HepG2 (cell line): ENCODE data around the gene DYNC1LI2. TPM values are rescaled to one million over a fixed set of nuclear protein-coding genes. Genes with fewer than 3 reads are reported as not detected.

Source experiments
- ATAC-seq: fragments of 200-7000 bp; cut with Tn5 transposase; 3 replicates; pipeline ENCODE4 v1.9.1; 2020; ENCODE audit warnings: mild to moderate bottlenecking, moderate library complexity
- BruUV-seq: library from RNA; stranded (reverse); fragments of 400-500 nt; replicated peaks from 2 replicates; lab custom pipeline; 2021; lab: Mats Ljungman, UMichigan
- CTCF ChIA-PET: fragments of 300-600 bp; formaldehyde crosslinking; extraction: SDS; loops from one replicate; lab custom pipeline; 2021; ENCODE audit warnings: low total read pairs, inconsistent platforms, low intra/inter-chr PET ratio; lab: Yijun Ruan, JAX
- POLR2A ChIA-PET: fragments of 350-600 bp; sonication (Branson Sonifier 250); formaldehyde crosslinking; loops from one replicate; lab custom pipeline; 2020; ENCODE audit warnings: antibody characterized with exemption, inconsistent platforms; lab: Yijun Ruan, JAX
- DNase-seq: peaks from one replicate; pipeline ENCODE4 v3.0.0-alpha.2; 2015; ENCODE audit warnings: low spot score
- FAIRE-seq: peaks from 3 replicates; lab custom pipeline; 2011; peaks lifted over from hg19 to GRCh38; lab: Jason Lieb, UNC
- H2AFZ ChIP-seq: one replicate; pipeline ENCODE4 v1.6.1; 2011; ENCODE audit warnings: low read length, inconsistent platforms
- H3K27ac ChIP-seq: fragments of 300-600 bp; 3 replicates; pipeline ENCODE4 v1.8.0; 2011; ENCODE audit warnings: mixed run types, mild to moderate bottlenecking, mixed read lengths, low read length, inconsistent platforms; ENCODE audit not compliant: insufficient read depth; ENCODE audit errors: extremely low read length
- H3K27me3 ChIP-seq, 2 experiments: fragments of 200-600 bp in 1 of 2; 2 replicates in 1 of 2; 3 replicates in 1 of 2; pipeline versions ENCODE4 v1.6.0 to v1.8.0; 2011; ENCODE audit warnings: low read length in 2 of 2, mild to moderate bottlenecking in 2 of 2, moderate library complexity in 2 of 2, inconsistent platforms in 1 of 2; ENCODE audit not compliant: insufficient read depth in 2 of 2, control insufficient read depth in 1 of 2
- H3K36me3 ChIP-seq, 2 experiments: fragments of 200-600 bp in 1 of 2; replicated peaks in 1 of 2; 2 replicates in 1 of 2; 3 replicates in 1 of 2; pipeline versions ENCODE4 v1.5.1 to v1.8.0; 2011; ENCODE audit warnings: low read length in 2 of 2, inconsistent platforms in 1 of 2; ENCODE audit not compliant: insufficient read depth in 2 of 2, control insufficient read depth in 1 of 2
- H3K4me1 ChIP-seq: 2 replicates; pipeline ENCODE4 v1.5.1; 2012; ENCODE audit warnings: low read length, inconsistent platforms; ENCODE audit not compliant: insufficient read depth
- H3K4me2 ChIP-seq: 2 replicates; pipeline ENCODE4 v1.6.0; 2011; ENCODE audit warnings: low read depth, low read length, inconsistent platforms
- H3K4me3 ChIP-seq, 3 experiments: fragments of 200-600 bp in 1 of 3; sonication (generic), shearing (Covaris generic) in 1 of 3; replicated peaks in 1 of 3; 2 replicates each; pipeline ENCODE4 v1.5.1; 2011 to 2016; ENCODE audit warnings: low read length in 3 of 3, inconsistent platforms in 2 of 3, low read depth in 2 of 3, mild to moderate bottlenecking in 2 of 3, control low read depth in 1 of 3, mixed read lengths in 1 of 3; ENCODE audit not compliant: insufficient read depth in 1 of 3
- H3K79me2 ChIP-seq: one replicate; pipeline ENCODE4 v1.6.1; 2011; ENCODE audit warnings: low read length, inconsistent platforms; ENCODE audit not compliant: insufficient read depth
- H3K9ac ChIP-seq: 2 replicates; pipeline ENCODE4 v1.6.0; 2011; ENCODE audit warnings: mild to moderate bottlenecking, low read depth, low read length, inconsistent platforms; ENCODE audit not compliant: insufficient read depth
- H3K9me3 ChIP-seq: 2 replicates; pipeline ENCODE4 v1.5.1; 2012; ENCODE audit warnings: mild to moderate bottlenecking, low read length
- H4K20me1 ChIP-seq: 2 replicates; pipeline ENCODE4 v1.6.0; 2011; ENCODE audit warnings: inconsistent platforms, mild to moderate bottlenecking, low read length, moderate library complexity; ENCODE audit not compliant: insufficient read depth
- CCDC6 ChIP-seq: sonication (generic); formaldehyde crosslinking; IDR thresholded peaks from 2 replicates; pipeline ENCODE4 v1.8.1; 2022; ENCODE audit warnings: mild to moderate bottlenecking, missing genetic modification reagents, moderate library complexity
- FOXA3 ChIP-seq: IDR thresholded peaks from 2 replicates; pipeline ENCODE4 v1.6.1; 2016; ENCODE audit warnings: missing genetic modification reagents, missing compliant biosample characterization
- RBAK ChIP-seq: sonication (generic); formaldehyde crosslinking; IDR thresholded peaks from 2 replicates; pipeline ENCODE4 v1.5.1; 2020; ENCODE audit warnings: mild to moderate bottlenecking, missing genetic modification reagents
- YY1 ChIP-seq: IDR thresholded peaks from 2 replicates; pipeline ENCODE4 v1.6.1; 2011; ENCODE audit warnings: low read length, low read depth, moderate library complexity, mild to moderate bottlenecking; ENCODE audit not compliant: insufficient read depth, insufficient replicate concordance
- ZNF747 ChIP-seq: sonication (generic); formaldehyde crosslinking; IDR thresholded peaks from 2 replicates; pipeline ENCODE4 v1.8.1; 2023; ENCODE audit warnings: missing genetic modification reagents, mild to moderate bottlenecking, borderline replicate concordance
- ZSCAN21 ChIP-seq: sonication (generic); formaldehyde crosslinking; IDR thresholded peaks from 2 replicates; pipeline ENCODE4 v1.8.0; 2022; ENCODE audit warnings: mild to moderate bottlenecking, missing genetic modification reagents, moderate library complexity, borderline replicate concordance
- WGBS: methylation state at CpG from one replicate; pipeline ENCODE4 v1.1.6; 2017; ENCODE audit warnings: low lambda C conversion rate; 5-methylcytosine and 5-hydroxymethylcytosine counted together
- in situ Hi-C: cut with HindIII; loops from 2 replicates; pipeline ENCODE4 v1.10.0; 2017; ENCODE audit warnings: low pct_unique_long_range_greater_than_20kb; ENCODE audit not compliant: extremely low pct_ligation_motif_present
- intact Hi-C: fragments of 100-400 bp; cut with micrococcal nuclease; formaldehyde crosslinking; loops from one replicate; pipeline ENCODE4 v1.10.0; 2022; ENCODE audit not compliant: unreplicated experiment
- polyA plus RNA-seq, 8 experiments: library from polyadenylated mRNA; depleted of rRNA in 3 of 8; stranded (reverse) in 7 of 8; unstranded in 1 of 8; fragments of >200 nt; fragmentation: Illumina TruSeq in 4 of 8; extraction: Trizol in 4 of 8; gene quantifications; 2 replicates each; pipeline versions ENCODE4 v1.2.1 to v1.2.3, GENCODE V29; 2011 to 2016; ENCODE audit warnings: low read depth in 4 of 8, missing spikeins in 1 of 8, mixed read lengths in 1 of 8; ENCODE audit not compliant: insufficient read depth in 1 of 8
- total RNA-seq, 5 experiments: library from RNA; depleted of rRNA; stranded (reverse); fragments of >200 nt; fragmentation: Illumina TruSeq; extraction: Trizol; gene quantifications; 2 replicates each; pipeline ENCODE4 v1.2.3, GENCODE V29; 2016; ENCODE audit warnings: low read depth in 1 of 5
- TF ChIP-seq, protein P1 (sequence below): sonication (generic); formaldehyde crosslinking; IDR thresholded peaks from 2 replicates; pipeline ENCODE4 v1.4.0; 2020; ENCODE audit warnings: missing genetic modification reagents
- TF ChIP-seq, protein P2 (sequence below): sonication (generic); formaldehyde crosslinking; IDR thresholded peaks from 2 replicates; pipeline ENCODE4 v1.4.0; 2020; ENCODE audit warnings: missing genetic modification reagents; ENCODE audit errors: not compliant biosample characterization
- TF ChIP-seq, protein P3 (sequence below): fragments of 450-650 bp; IDR thresholded peaks from 2 replicates; pipeline ENCODE4 v1.6.1; 2017
- TF ChIP-seq, protein P4 (sequence below): sonication (generic); formaldehyde crosslinking; IDR thresholded peaks from 2 replicates; pipeline ENCODE4 v1.5.0; 2020; ENCODE audit warnings: mild to moderate bottlenecking, missing genetic modification reagents, borderline replicate concordance

Gene DYNC1LI2
- total and polyA plus RNA-seq, 2 of the 13 experiments (the other 11 are each of a cell fraction or from before 2014, with no cell fraction given) = 65.5 to 135 TPM

DNA sequence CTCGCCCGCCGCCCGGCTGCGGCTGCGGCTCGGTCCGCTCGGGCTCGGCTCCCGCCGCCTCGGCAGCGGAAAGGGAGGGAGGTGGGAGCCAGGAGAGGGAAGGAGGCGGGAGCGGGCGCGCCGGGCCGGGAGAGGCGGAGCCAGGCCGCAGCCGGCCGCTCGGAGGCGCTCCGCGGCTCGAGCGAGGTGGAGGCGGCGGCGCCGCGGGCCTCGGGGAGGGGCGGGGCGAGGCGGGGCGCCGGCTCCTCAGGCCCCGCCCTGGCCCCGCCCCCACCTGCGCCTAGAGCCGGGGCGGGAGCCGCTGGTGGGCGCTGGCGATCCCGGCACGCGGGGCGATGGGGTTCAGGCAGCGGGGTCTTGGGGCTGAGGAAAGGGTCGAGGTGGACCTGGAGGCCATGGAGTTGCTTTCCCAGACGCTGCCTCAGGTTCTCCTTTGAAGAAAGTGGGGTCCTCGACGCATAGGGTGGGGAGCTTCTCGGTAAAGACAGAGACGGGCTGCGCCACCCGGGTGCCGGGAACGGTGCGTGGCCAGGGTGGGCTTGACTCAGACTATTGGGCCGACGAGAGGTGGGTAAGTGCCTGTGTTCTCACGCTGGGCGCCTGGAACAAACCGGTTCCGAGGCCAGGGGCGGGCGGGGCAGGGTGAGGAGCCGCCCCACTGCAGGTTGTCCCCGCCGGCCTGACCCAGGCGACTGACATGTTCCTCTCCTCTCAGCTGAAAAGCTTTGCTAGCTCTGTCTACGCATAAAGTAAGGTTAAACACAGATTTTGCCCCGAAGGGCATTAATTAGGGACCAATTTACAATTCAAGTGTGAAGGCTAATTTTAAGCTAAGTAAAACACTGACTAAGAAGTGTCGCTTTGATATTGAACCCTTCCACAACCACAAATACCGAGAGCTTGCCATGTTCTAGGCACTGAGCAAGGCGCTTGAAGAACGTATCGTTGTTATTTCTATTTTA, 54.5 kb downstream of the DYNC1LI2 start, which contains the start of gene CMTM4 (continued):
- TF ChIP-seq, protein P1, sequence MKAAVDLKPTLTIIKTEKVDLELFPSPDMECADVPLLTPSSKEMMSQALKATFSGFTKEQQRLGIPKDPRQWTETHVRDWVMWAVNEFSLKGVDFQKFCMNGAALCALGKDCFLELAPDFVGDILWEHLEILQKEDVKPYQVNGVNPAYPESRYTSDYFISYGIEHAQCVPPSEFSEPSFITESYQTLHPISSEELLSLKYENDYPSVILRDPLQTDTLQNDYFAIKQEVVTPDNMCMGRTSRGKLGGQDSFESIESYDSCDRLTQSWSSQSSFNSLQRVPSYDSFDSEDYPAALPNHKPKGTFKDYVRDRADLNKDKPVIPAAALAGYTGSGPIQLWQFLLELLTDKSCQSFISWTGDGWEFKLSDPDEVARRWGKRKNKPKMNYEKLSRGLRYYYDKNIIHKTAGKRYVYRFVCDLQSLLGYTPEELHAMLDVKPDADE (CRISPR knock-in tag) = no peak
- peak; percentile 83 for TF ChIP-seq RBAK (CRISPR knock-in tag)
- TF ChIP-seq ZNF747 (CRISPR knock-in tag) = no peak
- TF ChIP-seq, all 625 proteins: peak for 75

DNA sequence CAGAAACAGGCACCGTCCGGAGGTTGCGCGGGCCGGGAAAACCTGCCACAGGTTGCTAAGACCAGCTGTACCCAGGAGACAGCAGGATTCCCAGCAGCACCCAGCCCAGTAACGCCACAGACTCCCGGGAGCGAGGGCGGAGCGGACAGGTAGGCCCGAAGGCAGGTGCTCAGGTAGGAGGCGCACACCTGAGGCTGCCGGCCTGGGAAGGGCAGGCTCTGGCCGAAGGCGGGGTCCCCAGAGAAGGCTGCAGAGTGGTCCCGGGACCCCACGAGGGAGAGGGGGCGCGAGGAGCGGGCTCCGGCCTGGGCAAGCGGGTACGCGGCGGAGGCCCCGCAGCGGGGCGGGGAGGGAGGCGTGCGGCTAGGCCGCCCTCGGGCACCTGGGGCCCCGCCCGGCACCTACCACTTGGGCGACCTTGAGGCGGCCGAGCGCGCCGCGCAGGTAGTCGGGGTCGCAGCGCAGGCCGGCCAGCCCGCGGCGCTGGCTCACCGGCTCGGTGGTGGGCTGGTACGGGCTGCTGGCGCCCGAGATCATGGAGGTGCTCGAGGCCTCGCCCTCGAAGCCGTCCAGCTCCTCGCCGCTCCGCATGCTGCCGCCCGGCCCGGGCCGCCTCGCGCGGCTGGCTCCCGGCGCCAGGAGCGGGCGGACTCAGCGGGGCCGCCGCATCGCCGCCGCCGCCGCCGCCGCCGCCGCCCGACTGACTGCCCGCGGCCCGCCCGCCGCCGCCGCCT, 55.3 kb downstream of the DYNC1LI2 start:
- Histone ChIP-seq H3K4me3 (peak overlapping the region; percentile 76 to 97 (median 87)), H3K79me2 (peaks cover 11% of the 10 kb centered on the region), H3K4me2 (peak overlapping the region; percentile 97), H3K27ac (no peak overlapping the region), H2AFZ (no peak overlapping the region), H3K36me3 (no peaks in the 10 kb centered on the region), H4K20me1 (no peaks in the 10 kb centered on the region), H3K9ac (peak overlapping the region; percentile 79), H3K9me3 (no peaks in the 10 kb centered on the region), H3K27me3 (peaks cover 0 to 5% of the 10 kb centered on the region in 2 experiments; a peak in 2 of 5 replicates), H3K4me1 (peaks cover 48% of the 10 kb centered on the region)
- no peak for DNase-seq
- no peak for FAIRE-seq
- in situ Hi-C loops = no loop called here
- peak; percentile 60 for ATAC-seq
- intact Hi-C loops = no loop called here
- ChIA-PET CTCF (interaction anchor here (2.0 kb wide), 1 partner anchor 88 kb away, joined by 8 read pairs; no protein-coding TSS in a partner anchor), POLR2A (interaction anchor here (1.2 kb wide), 1 partner anchor 88 kb away, joined by 3 read pairs; no protein-coding TSS in a partner anchor)
- BruUV-seq = no TSS peak
- WGBS = 3% methylated on average over 34 of the region's 91 CpGs
- TF ChIP-seq, protein P2, sequence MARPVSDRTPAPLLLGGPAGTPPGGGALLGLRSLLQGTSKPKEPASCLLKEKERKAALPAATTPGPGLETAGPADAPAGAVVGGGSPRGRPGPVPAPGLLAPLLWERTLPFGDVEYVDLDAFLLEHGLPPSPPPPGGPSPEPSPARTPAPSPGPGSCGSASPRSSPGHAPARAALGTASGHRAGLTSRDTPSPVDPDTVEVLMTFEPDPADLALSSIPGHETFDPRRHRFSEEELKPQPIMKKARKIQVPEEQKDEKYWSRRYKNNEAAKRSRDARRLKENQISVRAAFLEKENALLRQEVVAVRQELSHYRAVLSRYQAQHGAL (CRISPR knock-in tag) = no peak
- TF ChIP-seq, protein P3, sequence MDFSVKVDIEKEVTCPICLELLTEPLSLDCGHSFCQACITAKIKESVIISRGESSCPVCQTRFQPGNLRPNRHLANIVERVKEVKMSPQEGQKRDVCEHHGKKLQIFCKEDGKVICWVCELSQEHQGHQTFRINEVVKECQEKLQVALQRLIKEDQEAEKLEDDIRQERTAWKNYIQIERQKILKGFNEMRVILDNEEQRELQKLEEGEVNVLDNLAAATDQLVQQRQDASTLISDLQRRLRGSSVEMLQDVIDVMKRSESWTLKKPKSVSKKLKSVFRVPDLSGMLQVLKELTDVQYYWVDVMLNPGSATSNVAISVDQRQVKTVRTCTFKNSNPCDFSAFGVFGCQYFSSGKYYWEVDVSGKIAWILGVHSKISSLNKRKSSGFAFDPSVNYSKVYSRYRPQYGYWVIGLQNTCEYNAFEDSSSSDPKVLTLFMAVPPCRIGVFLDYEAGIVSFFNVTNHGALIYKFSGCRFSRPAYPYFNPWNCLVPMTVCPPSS = no peak
- TF ChIP-seq CCDC6 (no peak), FOXA3 (CRISPR knock-in tag) (no peak), YY1 (peak; percentile 21), ZSCAN21 (CRISPR knock-in tag) (peak; percentile 59)
- TF ChIP-seq, protein P4, sequence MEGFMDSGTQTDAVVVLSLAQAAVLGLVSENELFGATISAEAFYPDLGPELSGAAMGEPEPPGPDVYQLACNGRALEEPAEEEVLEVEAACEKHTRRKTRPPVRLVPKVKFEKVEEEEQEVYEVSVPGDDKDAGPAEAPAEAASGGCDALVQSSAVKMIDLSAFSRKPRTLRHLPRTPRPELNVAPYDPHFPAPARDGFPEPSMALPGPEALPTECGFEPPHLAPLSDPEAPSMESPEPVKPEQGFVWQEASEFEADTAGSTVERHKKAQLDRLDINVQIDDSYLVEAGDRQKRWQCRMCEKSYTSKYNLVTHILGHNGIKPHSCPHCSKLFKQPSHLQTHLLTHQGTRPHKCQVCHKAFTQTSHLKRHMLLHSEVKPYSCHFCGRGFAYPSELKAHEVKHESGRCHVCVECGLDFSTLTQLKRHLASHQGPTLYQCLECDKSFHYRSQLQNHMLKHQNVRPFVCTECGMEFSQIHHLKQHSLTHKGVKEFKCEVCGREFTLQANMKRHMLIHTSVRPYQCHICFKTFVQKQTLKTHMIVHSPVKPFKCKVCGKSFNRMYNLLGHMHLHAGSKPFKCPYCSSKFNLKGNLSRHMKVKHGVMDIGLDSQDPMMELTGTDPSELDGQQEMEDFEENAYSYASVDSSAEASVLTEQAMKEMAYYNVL (CRISPR knock-in tag) = no peak
